OCI-LY1 (cell line): ENCODE data around the gene PRELP.

Experiments
- CTCF ChIP-seq: fragments of 200-600 bp; sonication (generic), shearing (Covaris generic); IDR thresholded peaks from 2 replicates; pipeline ENCODE4 v1.5.1; 2017; ENCODE audit warnings: mild to moderate bottlenecking, antibody characterized with exemption, low read length, moderate library complexity, mixed read lengths
- EZH2 ChIP-seq: fragments of 200-600 bp; sonication (generic), shearing (Covaris generic); IDR thresholded peaks from 2 replicates; pipeline ENCODE4 v1.8.0; 2017; ENCODE audit warnings: borderline replicate concordance, mixed run types, mild to moderate bottlenecking, antibody characterized with exemption, low read length, moderate library complexity, mixed read lengths

GRCh38 chr1:203444171-203444576 is 31.4 kb upstream of the PRELP start:
- peak; percentile 55; the same call in 1 of the 2 replicates for TF ChIP-seq CTCF
- TF ChIP-seq EZH2, result no peak
